HL-60 (cell line): ENCODE measurements around the gene RHBDD1.

Experiments used
- GABPA ChIP-seq: IDR thresholded peaks from 2 replicates; pipeline ENCODE4 v1.6.1; 2012; ENCODE audit warnings: low read depth
- POLR2AphosphoS5 ChIP-seq: IDR thresholded peaks from 2 replicates; pipeline ENCODE4 v1.6.1; 2012; ENCODE audit warnings: low read depth
- REST ChIP-seq: IDR thresholded peaks from 2 replicates; pipeline ENCODE4 v1.6.1; 2012; ENCODE audit warnings: low read depth; ENCODE audit not compliant: insufficient replicate concordance
- SPI1 ChIP-seq: IDR thresholded peaks from 2 replicates; pipeline ENCODE4 v1.6.1; 2012; ENCODE audit warnings: low read depth, mild to moderate bottlenecking, borderline replicate concordance
- TF ChIP-seq, protein P1 (sequence below): IDR thresholded peaks from one replicate; pipeline ENCODE4 v1.5.1; 2011; ENCODE audit warnings: low read length, control low read depth, inconsistent platforms; ENCODE audit not compliant: insufficient read depth

- TF ChIP-seq, protein P1, sequence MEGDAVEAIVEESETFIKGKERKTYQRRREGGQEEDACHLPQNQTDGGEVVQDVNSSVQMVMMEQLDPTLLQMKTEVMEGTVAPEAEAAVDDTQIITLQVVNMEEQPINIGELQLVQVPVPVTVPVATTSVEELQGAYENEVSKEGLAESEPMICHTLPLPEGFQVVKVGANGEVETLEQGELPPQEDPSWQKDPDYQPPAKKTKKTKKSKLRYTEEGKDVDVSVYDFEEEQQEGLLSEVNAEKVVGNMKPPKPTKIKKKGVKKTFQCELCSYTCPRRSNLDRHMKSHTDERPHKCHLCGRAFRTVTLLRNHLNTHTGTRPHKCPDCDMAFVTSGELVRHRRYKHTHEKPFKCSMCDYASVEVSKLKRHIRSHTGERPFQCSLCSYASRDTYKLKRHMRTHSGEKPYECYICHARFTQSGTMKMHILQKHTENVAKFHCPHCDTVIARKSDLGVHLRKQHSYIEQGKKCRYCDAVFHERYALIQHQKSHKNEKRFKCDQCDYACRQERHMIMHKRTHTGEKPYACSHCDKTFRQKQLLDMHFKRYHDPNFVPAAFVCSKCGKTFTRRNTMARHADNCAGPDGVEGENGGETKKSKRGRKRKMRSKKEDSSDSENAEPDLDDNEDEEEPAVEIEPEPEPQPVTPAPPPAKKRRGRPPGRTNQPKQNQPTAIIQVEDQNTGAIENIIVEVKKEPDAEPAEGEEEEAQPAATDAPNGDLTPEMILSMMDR, result no peak
- TF ChIP-seq GABPA (no peak), POLR2AphosphoS5 (no peak), REST (no peak), SPI1 (no peak)
Observed at GRCh38 chr2:226818930-226819329, 16.9 kb upstream of the RHBDD1 start.
